ENCODE measurements around the gene DPM1.

Gene DPM1

DNA sequence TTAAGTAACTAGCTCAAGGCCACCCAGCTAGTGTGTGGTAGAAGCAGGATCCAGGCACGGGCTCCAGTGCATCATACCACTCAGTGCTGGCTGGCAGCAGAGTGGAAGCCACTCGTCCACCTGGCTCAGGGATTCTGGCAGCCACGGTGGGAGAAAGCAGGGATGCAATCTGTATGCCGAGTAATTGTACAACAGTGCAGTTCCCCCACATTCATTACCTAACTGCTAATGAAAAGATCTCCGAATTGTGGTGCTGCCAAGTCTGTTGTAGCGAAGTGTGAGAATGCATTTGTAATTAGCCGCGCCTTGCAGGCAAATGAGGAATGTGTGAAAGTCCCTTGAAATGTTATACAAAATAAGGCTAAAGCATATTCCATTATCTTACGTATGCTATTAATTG is 35.5 kb upstream of the DPM1 start:
- TF ChIP-seq, protein P1, sequence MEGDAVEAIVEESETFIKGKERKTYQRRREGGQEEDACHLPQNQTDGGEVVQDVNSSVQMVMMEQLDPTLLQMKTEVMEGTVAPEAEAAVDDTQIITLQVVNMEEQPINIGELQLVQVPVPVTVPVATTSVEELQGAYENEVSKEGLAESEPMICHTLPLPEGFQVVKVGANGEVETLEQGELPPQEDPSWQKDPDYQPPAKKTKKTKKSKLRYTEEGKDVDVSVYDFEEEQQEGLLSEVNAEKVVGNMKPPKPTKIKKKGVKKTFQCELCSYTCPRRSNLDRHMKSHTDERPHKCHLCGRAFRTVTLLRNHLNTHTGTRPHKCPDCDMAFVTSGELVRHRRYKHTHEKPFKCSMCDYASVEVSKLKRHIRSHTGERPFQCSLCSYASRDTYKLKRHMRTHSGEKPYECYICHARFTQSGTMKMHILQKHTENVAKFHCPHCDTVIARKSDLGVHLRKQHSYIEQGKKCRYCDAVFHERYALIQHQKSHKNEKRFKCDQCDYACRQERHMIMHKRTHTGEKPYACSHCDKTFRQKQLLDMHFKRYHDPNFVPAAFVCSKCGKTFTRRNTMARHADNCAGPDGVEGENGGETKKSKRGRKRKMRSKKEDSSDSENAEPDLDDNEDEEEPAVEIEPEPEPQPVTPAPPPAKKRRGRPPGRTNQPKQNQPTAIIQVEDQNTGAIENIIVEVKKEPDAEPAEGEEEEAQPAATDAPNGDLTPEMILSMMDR (IDR thresholded peaks at IDR 0.05; ENCODE audit: insufficient read depth, low read length, poor library complexity, severe bottlenecking) = no peak
- no peak for DNase-seq (ENCODE audit: extremely low read depth, insufficient read length)
- H3K36me3 ChIP-seq (ENCODE audit: control insufficient read depth, insufficient read depth, low read length) = no peaks in the 10 kb centered on the region
- H3K27me3 ChIP-seq (replicated peaks; ENCODE audit: control insufficient read depth, insufficient read depth, low read length) = no peaks in the 10 kb centered on the region; the same call in none of the 2 replicates
- H3K4me3 ChIP-seq (replicated peaks; ENCODE audit: low read depth, low read length) = no peak overlapping the region

DNA sequence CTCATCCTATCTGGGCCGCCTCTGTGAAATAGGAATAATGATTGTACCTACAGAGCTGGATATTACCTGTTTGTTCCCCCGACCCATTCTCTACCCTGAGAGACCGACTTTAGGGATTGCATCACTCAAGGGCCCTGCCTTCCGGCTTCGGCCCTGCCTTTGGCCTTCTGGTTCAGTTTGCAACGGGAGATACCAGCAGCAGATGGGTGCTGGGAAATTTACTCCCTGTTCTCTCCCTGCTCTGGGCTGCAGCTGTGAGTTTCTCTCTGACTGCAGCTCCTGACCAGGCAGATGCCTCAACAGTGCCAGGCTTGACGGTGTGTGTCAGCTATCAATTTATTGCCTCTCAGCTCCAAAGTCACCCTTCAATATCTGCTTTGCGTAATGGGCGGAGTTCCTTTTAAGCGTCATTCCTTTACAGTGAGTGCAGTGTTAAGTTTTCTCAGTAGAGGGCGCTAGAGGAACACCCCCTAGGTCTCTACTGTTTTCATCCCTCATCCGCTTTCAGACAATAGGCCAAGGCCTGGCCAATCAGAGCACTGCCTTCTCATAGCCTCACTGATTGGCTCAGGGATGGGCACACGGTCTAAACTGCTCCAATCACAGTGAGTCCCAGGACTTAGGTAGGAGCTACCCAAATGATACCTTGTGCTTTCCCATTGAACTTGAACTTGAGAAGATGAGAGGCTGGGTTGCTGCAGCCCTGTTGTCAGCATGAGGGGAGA is 34.6 kb upstream of the DPM1 start:
- Histone ChIP-seq H3K4me3 (replicated peaks; ENCODE audit: low read depth, low read length) (no peak overlapping the region), H3K27me3 (replicated peaks; ENCODE audit: control insufficient read depth, insufficient read depth, low read length) (no peaks in the 10 kb centered on the region; the same call in none of the 2 replicates), H3K36me3 (ENCODE audit: control insufficient read depth, insufficient read depth, low read length) (no peaks in the 10 kb centered on the region)
- DNase-seq (ENCODE audit: extremely low read depth, insufficient read length) = no peak
- TF ChIP-seq, protein P1 (IDR thresholded peaks at IDR 0.05; ENCODE audit: insufficient read depth, low read length, poor library complexity, severe bottlenecking) = peak; percentile 44

DNA sequence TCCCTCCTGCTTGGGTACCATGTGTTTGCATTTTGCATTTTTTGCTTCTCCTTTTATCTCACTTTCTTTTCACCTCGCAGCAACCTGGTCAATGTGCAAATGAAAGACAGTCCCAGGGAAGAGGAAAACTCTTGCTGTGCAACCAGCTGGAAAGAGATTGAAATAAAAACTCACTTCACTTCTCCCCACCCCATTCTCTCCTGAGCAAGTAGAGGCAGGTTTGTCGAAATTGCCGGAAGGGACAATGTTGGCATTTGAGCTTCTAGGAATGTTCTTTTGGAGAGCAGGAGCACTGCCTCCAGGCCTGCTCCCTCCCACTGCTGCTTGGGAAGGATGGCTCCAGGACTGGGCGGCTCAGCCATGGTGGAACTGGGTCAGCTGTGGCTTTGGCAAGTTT is 34.0 kb upstream of the DPM1 start:
- Histone ChIP-seq H3K27me3 (replicated peaks; ENCODE audit: control insufficient read depth, insufficient read depth, low read length) (no peaks in the 10 kb centered on the region; the same call in none of the 2 replicates), H3K36me3 (ENCODE audit: control insufficient read depth, insufficient read depth, low read length) (no peaks in the 10 kb centered on the region), H3K4me3 (replicated peaks; ENCODE audit: low read depth, low read length) (no peak overlapping the region)
- no peak for DNase-seq (ENCODE audit: extremely low read depth, insufficient read length)
- TF ChIP-seq, protein P1 (IDR thresholded peaks at IDR 0.05; ENCODE audit: insufficient read depth, low read length, poor library complexity, severe bottlenecking) = no peak

DNA sequence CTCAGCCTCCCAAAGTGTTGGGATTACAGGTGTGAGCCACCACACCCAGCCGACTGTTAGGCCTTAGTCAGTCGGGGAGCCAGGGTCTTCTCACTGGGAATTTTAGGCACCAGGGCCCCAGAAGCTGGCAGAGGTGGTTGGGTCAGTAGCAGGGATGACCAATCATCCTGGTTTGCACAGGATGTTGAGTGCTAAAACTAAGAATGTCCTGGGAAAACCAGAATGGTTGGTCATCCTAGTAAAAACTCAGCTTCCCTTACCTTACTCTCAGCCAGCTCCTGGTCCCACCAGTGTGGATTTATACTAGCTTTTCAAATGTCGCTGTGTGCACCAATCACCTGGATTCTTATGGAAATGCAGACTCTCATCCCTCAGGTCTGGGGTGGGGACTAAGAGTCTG is 32.7 kb upstream of the DPM1 start:
- Histone ChIP-seq H3K4me3 (replicated peaks; ENCODE audit: low read depth, low read length) (no peak overlapping the region), H3K27me3 (replicated peaks; ENCODE audit: control insufficient read depth, insufficient read depth, low read length) (no peaks in the 10 kb centered on the region; the same call in 1 of the 2 replicates), H3K36me3 (ENCODE audit: control insufficient read depth, insufficient read depth, low read length) (no peaks in the 10 kb centered on the region)
- TF ChIP-seq, protein P1 (IDR thresholded peaks at IDR 0.05; ENCODE audit: insufficient read depth, low read length, poor library complexity, severe bottlenecking) = no peak
- DNase-seq (ENCODE audit: extremely low read depth, insufficient read length) = no peak

DNA sequence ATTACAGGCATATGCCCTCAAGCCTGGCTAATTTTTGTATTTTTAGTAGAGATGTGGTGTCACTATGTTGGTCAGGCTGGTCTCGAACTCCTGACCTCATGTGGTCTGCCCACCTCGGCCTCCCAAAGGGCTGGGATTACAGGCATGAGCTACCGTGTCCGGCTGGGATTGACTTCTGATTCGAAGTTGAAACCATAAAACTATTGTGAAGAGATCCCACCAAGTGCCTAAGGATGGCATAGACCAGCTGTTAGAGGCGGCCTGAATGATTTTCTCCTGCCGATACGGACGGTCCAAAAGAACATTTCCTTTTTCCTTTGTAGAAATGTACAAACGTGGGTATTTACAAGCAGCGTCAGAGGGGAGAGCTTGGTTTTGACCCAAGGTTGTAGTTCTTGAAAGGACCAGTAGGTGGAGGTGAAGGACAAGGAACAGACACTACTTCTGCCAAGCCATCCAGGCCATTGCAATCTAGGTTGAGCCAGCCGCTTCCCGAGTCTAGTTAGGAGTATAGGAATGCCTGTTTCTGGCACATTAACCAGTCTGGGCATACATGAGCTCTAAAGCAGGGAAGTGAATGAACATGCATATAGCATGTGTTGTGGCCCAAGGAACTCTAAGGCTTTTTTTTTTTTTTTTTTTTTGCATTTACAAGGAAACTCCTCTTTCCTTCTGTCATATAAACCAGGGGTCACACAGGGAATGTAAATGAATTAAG is 29.3 kb upstream of the DPM1 start:
- H3K4me3 ChIP-seq (replicated peaks; ENCODE audit: low read depth, low read length) = no peak overlapping the region
- no peaks in the 10 kb centered on the region for H3K27me3 ChIP-seq (replicated peaks; ENCODE audit: control insufficient read depth, insufficient read depth, low read length)

More for the DNA sequence above, 29.3 kb upstream of the DPM1 start:
- TF ChIP-seq, protein P1 (IDR thresholded peaks at IDR 0.05; ENCODE audit: insufficient read depth, low read length, poor library complexity, severe bottlenecking) = peak; percentile 72
- H3K36me3 ChIP-seq (ENCODE audit: control insufficient read depth, insufficient read depth, low read length) = no peaks in the 10 kb centered on the region
- DNase-seq (ENCODE audit: extremely low read depth, insufficient read length) = no peak
